ENCODE data around the gene FAM184B. TPM values are rescaled to one million over a fixed set of nuclear protein-coding genes. Genes with fewer than 3 reads are reported as not detected.

FAM184B gene
- total RNA-seq, 2 donors from 2014 or later = not detected

GRCh38 chr4:17769406-17770174, 11.8 kb downstream of the FAM184B start:
- H3K9me3 Mint-ChIP-seq = peaks cover 2 to 3% of the 10 kb centered on the region in 2 donors
- ATAC-seq (replicated peaks in 1 of 2) (no peak), DNase-seq (no peak)
- H3K4me1 Mint-ChIP-seq (ENCODE audit: low read depth) = peaks cover 5% of the 10 kb centered on the region
- peaks cover 9% of the 10 kb centered on the region for H3K27me3 Mint-ChIP-seq (ENCODE audit: low read depth)
- peaks cover 2 to 4% of the 10 kb centered on the region in 2 donors for H3K36me3 Mint-ChIP-seq (ENCODE audit: insufficient read depth in 2 of 2)
- H3K27ac Mint-ChIP-seq = no peak overlapping the region
- no peak overlapping the region for H3K4me3 Mint-ChIP-seq

GRCh38 chr4:17766826-17767458, 14.5 kb downstream of the FAM184B start:
- DNase-seq = no peak
- ATAC-seq (replicated peaks in 1 of 2) = no peak
- Mint-ChIP-seq H3K4me3 (no peak overlapping the region), H3K36me3 (ENCODE audit: insufficient read depth in 2 of 2) (peaks cover 2 to 4% of the 10 kb centered on the region in 2 donors), H3K9me3 (peaks cover 2 to 3% of the 10 kb centered on the region in 2 donors), H3K4me1 (ENCODE audit: low read depth) (peaks cover 5% of the 10 kb centered on the region), H3K27ac (no peak overlapping the region), H3K27me3 (ENCODE audit: low read depth) (peaks cover 9% of the 10 kb centered on the region)

GRCh38 chr4:17765514-17766286, 15.7 kb downstream of the FAM184B start:
- Mint-ChIP-seq H3K9me3 (peaks cover 2 to 3% of the 10 kb centered on the region in 2 donors), H3K36me3 (ENCODE audit: insufficient read depth in 2 of 2) (peaks cover 2 to 4% of the 10 kb centered on the region in 2 donors), H3K4me3 (peak overlapping the region in 1 of 2 donors; percentile 47), H3K4me1 (ENCODE audit: low read depth) (peaks cover 5% of the 10 kb centered on the region), H3K27me3 (ENCODE audit: low read depth) (peaks cover 9% of the 10 kb centered on the region), H3K27ac (no peak overlapping the region)
- DNase-seq (no peak), ATAC-seq (replicated peaks in 1 of 2) (peak in 1 of 2 donors; percentile 25)

DNA sequence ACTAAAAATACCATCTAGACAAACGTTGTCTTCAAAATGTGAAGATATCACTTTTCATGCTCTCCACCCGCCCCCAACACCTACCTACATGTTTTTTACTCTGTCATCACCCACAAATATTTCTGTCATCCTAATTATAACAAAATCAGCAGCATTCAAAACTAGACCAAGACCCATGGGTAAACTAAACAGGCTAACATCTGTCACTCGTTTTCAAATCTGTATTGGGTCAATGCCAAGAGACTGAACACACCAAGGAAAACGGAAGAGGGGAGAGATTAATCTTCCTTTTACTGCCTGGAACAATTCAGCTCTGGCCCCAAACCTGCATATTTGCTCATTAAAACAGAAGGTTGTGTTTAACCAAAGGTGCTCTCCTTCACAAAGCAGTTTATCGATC, 17.5 kb downstream of the FAM184B start:
- Mint-ChIP-seq H3K4me3 (no peak overlapping the region), H3K27ac (no peak overlapping the region)
- no peak for DNase-seq

DNA sequence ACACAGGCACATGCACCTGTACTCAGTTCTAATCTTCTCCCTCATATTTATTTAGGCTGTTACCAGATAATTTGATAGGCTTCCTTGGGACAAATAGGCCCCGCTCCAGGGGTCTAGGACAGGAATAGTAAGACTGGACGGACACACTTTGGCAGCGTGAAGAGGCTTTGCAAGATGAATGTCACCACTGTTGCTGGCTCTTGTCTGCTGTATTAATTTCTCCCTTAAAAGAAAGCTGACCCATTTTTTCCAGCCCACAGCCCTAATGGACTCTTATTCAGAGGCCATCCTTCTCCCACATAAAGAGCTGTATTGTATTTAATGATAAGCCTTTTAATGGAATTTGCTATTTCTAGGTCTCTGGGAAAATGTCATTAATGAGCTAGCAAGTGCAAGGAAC, 18.0 kb downstream of the FAM184B start:
- peaks cover 2 to 4% of the 10 kb centered on the region in 2 donors for H3K36me3 Mint-ChIP-seq (ENCODE audit: insufficient read depth in 2 of 2)

More for the DNA sequence above, 17.5 kb downstream of the FAM184B start:
- Mint-ChIP-seq H3K27me3 (ENCODE audit: low read depth) (no peaks in the 10 kb centered on the region), H3K9me3 (peaks cover 2 to 3% of the 10 kb centered on the region in 2 donors), H3K36me3 (ENCODE audit: insufficient read depth in 2 of 2) (peaks cover 2 to 4% of the 10 kb centered on the region in 2 donors), H3K4me1 (ENCODE audit: low read depth) (peaks cover 5% of the 10 kb centered on the region)
- no peak for ATAC-seq (replicated peaks in 1 of 2)

DNA sequence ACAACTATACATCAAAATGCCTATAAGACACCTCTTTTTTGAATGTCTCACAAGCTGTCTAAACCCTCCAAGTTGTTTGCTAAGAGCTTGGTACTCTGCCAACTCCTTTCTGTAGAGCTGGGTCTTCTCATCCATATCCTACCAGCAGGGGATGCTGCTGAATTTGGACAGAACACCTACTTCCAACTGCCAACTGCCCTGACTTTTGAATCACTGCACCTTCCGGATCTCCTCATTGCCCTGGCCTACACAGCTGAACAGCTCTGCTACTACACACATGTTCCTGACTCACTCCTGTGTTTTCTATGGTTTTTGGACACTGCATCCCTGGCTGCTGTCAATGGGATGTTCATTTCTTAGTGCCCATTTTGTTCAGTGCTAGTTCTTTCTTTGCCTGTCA, 18.7 kb downstream of the FAM184B start:
- Mint-ChIP-seq H3K9me3 (peaks cover 2 to 3% of the 10 kb centered on the region in 2 donors), H3K27ac (no peak overlapping the region), H3K36me3 (ENCODE audit: insufficient read depth in 2 of 2) (peaks cover 2 to 4% of the 10 kb centered on the region in 2 donors), H3K4me1 (ENCODE audit: low read depth) (peaks cover 5% of the 10 kb centered on the region), H3K27me3 (ENCODE audit: low read depth) (no peaks in the 10 kb centered on the region), H3K4me3 (no peak overlapping the region)
- ATAC-seq (replicated peaks in 1 of 2) (no peak), DNase-seq (no peak)

More for the DNA sequence above, 18.0 kb downstream of the FAM184B start:
- H3K9me3 Mint-ChIP-seq = peaks cover 2 to 3% of the 10 kb centered on the region in 2 donors
- no peak overlapping the region for H3K27ac Mint-ChIP-seq
- DNase-seq = no peak
- no peak overlapping the region for H3K4me3 Mint-ChIP-seq
- ATAC-seq (replicated peaks in 1 of 2) = no peak
- no peaks in the 10 kb centered on the region for H3K27me3 Mint-ChIP-seq (ENCODE audit: low read depth)
- H3K4me1 Mint-ChIP-seq (ENCODE audit: low read depth) = peaks cover 5% of the 10 kb centered on the region

GRCh38 chr4:17761062-17761461, 20.4 kb downstream of the FAM184B start:
- H3K9me3 Mint-ChIP-seq = peaks cover 1 to 2% of the 10 kb centered on the region in 2 donors
- DNase-seq (no peak), ATAC-seq (replicated peaks in 1 of 2) (no peak)
- H3K4me3 Mint-ChIP-seq = no peak overlapping the region
- H3K27ac Mint-ChIP-seq = no peak overlapping the region
- H3K4me1 Mint-ChIP-seq (ENCODE audit: low read depth) = peaks cover 5% of the 10 kb centered on the region
- no peaks in the 10 kb centered on the region for H3K27me3 Mint-ChIP-seq (ENCODE audit: low read depth)
- peaks cover under 1 to 2% of the 10 kb centered on the region in 2 donors for H3K36me3 Mint-ChIP-seq (ENCODE audit: insufficient read depth in 2 of 2)

- no peaks in the 10 kb centered on the region for H3K9me3 Mint-ChIP-seq
- no peaks in the 10 kb centered on the region for H3K36me3 Mint-ChIP-seq (ENCODE audit: insufficient read depth in 2 of 2)
- peaks cover 4% of the 10 kb centered on the region for H3K27me3 Mint-ChIP-seq (ENCODE audit: low read depth)
- H3K27ac Mint-ChIP-seq = no peak overlapping the region
- no peak overlapping the region for H3K4me3 Mint-ChIP-seq
- no peak for DNase-seq
- no peak for ATAC-seq (replicated peaks in 1 of 2)
- H3K4me1 Mint-ChIP-seq (ENCODE audit: low read depth) = peaks cover 2% of the 10 kb centered on the region
Measured at GRCh38 chr4:17760626-17761025, 20.8 kb downstream of the FAM184B start.

DNA sequence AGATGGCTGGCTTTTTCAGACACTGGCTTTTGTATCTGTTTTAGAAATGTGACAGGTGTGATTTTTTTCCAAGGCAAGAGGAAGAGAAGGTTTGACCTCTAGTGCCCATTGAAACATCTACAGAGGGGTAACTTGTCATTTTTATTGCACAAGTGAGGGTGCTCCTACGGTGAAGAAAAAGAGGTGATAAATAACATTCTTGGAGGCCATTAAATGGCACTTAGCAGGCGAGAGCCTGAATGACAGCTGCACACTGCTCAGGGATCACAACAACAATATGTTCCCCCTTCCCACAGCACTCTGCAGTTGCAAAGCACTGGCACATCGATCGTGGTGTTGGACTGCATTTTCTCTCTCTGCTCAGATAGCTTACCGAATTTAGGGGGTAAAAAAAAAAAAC, 22.9 kb downstream of the FAM184B start:
- Mint-ChIP-seq H3K4me3 (no peak overlapping the region), H3K27me3 (ENCODE audit: low read depth) (peaks cover 7% of the 10 kb centered on the region), H3K4me1 (ENCODE audit: low read depth) (no peaks in the 10 kb centered on the region), H3K36me3 (ENCODE audit: insufficient read depth in 2 of 2) (no peaks in the 10 kb centered on the region), H3K27ac (no peak overlapping the region), H3K9me3 (no peaks in the 10 kb centered on the region)
- no peak for DNase-seq
- ATAC-seq (replicated peaks in 1 of 2) = no peak

DNA sequence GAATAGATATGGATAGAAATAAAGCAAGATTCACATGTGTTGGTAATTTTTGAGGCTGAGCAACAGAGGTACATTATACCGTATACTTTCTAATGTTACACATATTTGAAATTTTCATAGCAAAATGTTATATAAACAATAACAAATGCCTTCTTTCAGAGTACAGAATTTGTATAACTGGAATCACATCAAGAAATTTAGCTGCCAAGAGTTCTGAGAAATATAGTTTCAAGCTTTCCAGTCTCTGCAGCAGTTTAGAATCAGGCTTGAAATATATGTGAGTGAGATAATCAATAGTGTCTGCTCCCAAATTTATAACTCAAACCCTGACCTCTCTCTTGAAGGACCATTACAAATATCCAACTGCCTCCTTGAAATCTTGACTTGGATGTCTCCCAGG, 23.8 kb downstream of the FAM184B start:
- H3K4me1 Mint-ChIP-seq (ENCODE audit: low read depth) = no peaks in the 10 kb centered on the region
- H3K4me3 Mint-ChIP-seq = no peak overlapping the region
- DNase-seq (no peak), ATAC-seq (replicated peaks in 1 of 2) (no peak)
- no peak overlapping the region for H3K27ac Mint-ChIP-seq
- peaks cover 7% of the 10 kb centered on the region for H3K27me3 Mint-ChIP-seq (ENCODE audit: low read depth)
- no peaks in the 10 kb centered on the region for H3K36me3 Mint-ChIP-seq (ENCODE audit: insufficient read depth in 2 of 2)
- H3K9me3 Mint-ChIP-seq = no peaks in the 10 kb centered on the region

GRCh38 chr4:17753646-17754045, 27.8 kb downstream of the FAM184B start:
- ATAC-seq (replicated peaks in 1 of 2) = no peak
- Mint-ChIP-seq H3K27ac (no peak overlapping the region), H3K4me3 (no peak overlapping the region), H3K27me3 (ENCODE audit: low read depth) (peaks cover 7% of the 10 kb centered on the region), H3K4me1 (ENCODE audit: low read depth) (no peaks in the 10 kb centered on the region), H3K9me3 (no peaks in the 10 kb centered on the region), H3K36me3 (ENCODE audit: insufficient read depth in 2 of 2) (no peaks in the 10 kb centered on the region)
- no peak for DNase-seq

- H3K9me3 Mint-ChIP-seq = no peaks in the 10 kb centered on the region
- H3K27me3 Mint-ChIP-seq (ENCODE audit: low read depth) = no peaks in the 10 kb centered on the region
- H3K4me3 Mint-ChIP-seq = no peak overlapping the region
- H3K27ac Mint-ChIP-seq = no peak overlapping the region
- no peaks in the 10 kb centered on the region for H3K36me3 Mint-ChIP-seq (ENCODE audit: insufficient read depth in 2 of 2)
- DNase-seq (no peak), ATAC-seq (replicated peaks in 1 of 2) (no peak)
- no peaks in the 10 kb centered on the region for H3K4me1 Mint-ChIP-seq (ENCODE audit: low read depth)
Measured at GRCh38 chr4:17740702-17741101, 40.7 kb downstream of the FAM184B start.

DNA sequence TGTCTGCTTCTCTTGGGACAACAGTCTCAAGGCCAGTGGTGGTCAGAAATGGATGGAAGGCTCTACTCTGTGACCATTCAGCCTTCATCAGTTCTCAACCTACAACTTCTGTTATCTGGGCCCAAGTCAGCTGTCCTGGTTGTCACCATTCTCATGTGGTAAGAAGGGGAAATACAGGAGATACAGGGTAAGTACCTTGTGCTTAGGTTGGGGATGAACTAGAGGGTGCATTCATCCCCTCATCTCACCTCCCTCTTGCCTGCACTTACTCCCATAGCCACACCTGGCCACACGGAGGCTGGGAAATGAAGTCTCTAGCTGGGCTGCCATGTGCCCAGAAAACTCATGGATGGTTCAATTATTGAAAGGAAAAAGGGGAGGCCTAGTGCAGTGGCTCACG, 44.9 kb downstream of the FAM184B start:
- Mint-ChIP-seq H3K9me3 (peaks cover 0 to 4% of the 10 kb centered on the region in 2 donors), H3K4me1 (ENCODE audit: low read depth) (no peaks in the 10 kb centered on the region), H3K27ac (no peak overlapping the region), H3K36me3 (ENCODE audit: insufficient read depth in 2 of 2) (no peaks in the 10 kb centered on the region), H3K27me3 (ENCODE audit: low read depth) (no peaks in the 10 kb centered on the region), H3K4me3 (no peak overlapping the region)
- no peak for DNase-seq
- ATAC-seq (replicated peaks in 1 of 2) = no peak
